Effector CD4-positive, alpha-beta T cell (primary cell): ENCODE data around the gene DNAJB13.

Experiments
- DNase-seq: peaks from one replicate; pipeline ENCODE4 v3.0.0-alpha.2; 2020

Gene DNAJB13

DNA sequence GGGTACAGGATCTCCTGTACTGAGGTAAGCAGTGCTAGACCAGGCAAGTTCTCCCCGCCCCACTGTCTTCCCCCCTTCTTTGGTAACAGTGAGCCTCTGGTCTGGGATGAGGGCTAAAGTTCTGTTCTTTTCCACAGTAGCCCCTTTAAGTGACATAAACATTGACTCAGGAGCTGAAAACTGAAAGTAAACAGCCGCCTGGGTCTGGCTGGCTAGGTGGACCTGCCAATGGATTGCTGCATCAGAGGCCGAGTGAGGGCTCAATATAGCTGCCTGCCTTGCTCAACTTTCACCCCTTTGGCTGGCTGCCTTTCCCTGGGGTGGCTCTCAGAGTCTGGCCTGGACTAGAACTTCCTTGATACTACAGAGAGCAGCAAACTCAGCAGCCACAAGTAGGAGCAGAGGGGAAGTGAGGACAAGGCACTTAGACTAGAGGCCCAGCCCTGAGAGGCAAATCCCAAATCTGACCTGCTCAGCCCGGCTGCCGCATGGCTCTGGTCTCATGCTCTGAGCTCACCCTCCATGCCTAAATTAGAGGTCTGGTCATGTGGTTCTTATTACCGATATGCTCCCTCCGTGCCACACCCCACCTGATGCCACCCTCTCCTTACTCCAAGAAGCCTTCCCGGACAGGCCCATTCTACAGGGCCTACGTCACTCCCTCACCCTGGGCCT is 67.6 kb downstream of the DNAJB13 start:
- no peak for DNase-seq

DNA sequence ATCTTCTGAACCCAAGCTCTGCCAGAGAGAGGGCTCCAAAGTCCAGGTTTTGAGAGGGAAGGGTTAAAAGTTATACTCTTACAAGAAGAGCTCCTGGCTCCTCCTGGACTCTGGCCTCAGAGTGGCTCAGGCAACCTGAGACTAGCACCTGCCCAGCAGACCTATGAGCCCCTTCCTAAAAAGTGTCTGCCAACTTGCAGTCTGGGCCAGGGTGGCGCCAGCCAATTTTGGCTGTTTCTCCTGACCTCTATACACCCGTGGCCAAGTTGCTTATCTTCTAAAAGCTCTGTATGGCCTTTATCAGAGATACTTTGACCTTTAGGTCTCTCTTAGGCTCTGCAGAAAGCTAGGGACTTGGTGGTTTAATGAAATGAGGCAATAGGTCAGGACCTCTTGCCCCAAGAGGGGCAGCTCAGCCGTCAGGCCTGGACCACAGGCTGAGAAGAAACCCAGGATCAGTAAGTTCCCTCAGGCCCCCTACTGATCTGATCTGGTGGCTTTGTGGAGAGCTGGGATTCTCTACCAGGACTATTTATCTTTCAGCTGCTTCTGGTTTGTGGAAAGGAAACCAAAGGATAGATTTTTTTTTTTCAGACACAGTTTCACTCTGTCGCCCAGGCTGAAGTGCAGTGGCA is 68.4 kb downstream of the DNAJB13 start:
- no peak for DNase-seq

DNA sequence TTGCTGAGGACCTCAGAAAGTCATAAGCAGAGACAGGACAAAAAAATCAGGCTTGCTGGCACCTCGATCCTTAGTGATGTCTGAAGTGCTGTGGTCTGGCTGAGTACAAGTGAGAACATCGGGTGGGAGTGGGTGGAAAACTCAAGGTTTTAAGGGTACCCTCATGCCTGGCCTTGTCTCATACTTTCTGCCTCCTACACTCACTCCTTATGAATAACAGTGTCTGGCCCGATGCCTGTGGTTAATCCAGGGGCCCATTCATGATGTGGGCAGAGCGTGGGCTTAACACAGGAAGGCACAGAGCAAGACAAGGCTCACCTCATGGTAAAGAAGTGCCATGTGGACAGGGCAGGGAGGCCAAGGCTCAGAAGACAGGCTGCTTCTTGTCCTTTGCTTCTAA is 69.0 kb downstream of the DNAJB13 start:
- no peak for DNase-seq
